ENCODE data around the gene NR5A1. TPM values are rescaled to one million over a fixed set of nuclear protein-coding genes. Genes with fewer than 3 reads are reported as not detected.

Gene NR5A1
- total and polyA plus RNA-seq, 2 experiments from 2014 or later: 0.21 TPM; not detected in 1

DNA sequence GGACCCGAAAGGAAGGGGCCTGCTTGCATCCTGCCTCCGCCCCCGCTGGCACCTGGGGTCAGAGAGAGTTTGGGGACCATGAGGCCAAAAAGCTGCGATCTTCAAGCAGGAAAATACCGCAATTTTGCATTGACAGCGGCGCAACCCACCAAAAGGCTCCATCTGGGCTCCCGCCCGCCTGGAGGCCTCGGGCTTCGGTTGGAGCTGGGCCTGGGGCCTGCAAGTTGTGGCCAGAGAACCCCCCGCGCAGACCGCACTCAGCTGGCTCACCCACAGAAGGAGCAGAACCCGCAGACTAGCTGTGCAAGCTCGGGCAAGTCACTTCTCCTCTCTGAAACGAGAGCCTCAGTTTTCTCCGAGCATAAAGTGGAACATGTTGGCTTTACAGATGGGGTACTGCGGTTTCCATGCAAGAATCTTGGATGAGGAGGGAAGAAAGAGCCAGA, 1.3 kb downstream of the NR5A1 start:
- Histone ChIP-seq H3K4me3 (peak overlapping the region; percentile 57), H3K4me1 (ENCODE audit: insufficient read depth) (peaks cover 7% of the 10 kb centered on the region; the same call in 1 of the 2 replicates), H3K4me2 (peak overlapping the region; percentile 80; the same call in 1 of the 2 replicates), H2AFZ (peak overlapping the region; percentile 96), H3K79me2 (replicated peaks; ENCODE audit: insufficient read depth) (no peaks in the 10 kb centered on the region), H3K9me2 (ENCODE audit: insufficient read depth) (no peaks in the 10 kb centered on the region), H3F3A (replicated peaks; ENCODE audit: low read depth) (0 out of 2 replicates have a peak, but pooled peaks cover 3% of the 10 kb centered on the region), H3K27me3 (ENCODE audit: insufficient read depth) (peaks cover 59% of the 10 kb centered on the region), H3K36me3 (ENCODE audit: insufficient read depth) (no peaks in the 10 kb centered on the region), H3K27ac (ENCODE audit: low read depth) (no peak overlapping the region), H4K20me1 (replicated peaks; ENCODE audit: insufficient read depth) (no peaks in the 10 kb centered on the region; the same call in 1 of the 2 replicates)
- no peak overlapping the region for H3K4me3 Mint-ChIP-seq
- H3K27ac Mint-ChIP-seq: no peak overlapping the region
- H3K27me3 Mint-ChIP-seq (ENCODE audit: insufficient read depth, low read depth, poor library complexity): peaks cover 52% of the 10 kb centered on the region
- peak; percentile 51 for DNase-seq (ENCODE audit: low spot score)
- TF ChIP-seq, protein P1, sequence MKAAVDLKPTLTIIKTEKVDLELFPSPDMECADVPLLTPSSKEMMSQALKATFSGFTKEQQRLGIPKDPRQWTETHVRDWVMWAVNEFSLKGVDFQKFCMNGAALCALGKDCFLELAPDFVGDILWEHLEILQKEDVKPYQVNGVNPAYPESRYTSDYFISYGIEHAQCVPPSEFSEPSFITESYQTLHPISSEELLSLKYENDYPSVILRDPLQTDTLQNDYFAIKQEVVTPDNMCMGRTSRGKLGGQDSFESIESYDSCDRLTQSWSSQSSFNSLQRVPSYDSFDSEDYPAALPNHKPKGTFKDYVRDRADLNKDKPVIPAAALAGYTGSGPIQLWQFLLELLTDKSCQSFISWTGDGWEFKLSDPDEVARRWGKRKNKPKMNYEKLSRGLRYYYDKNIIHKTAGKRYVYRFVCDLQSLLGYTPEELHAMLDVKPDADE (IDR thresholded peaks at IDR 0.05): no peak
- TF ChIP-seq EZH2 (IDR thresholded peaks at IDR 0.05; ENCODE audit: low read depth, unreplicated experiment) (peak; percentile 51), NANOG (IDR thresholded peaks at IDR 0.05; ENCODE audit: borderline replicate concordance) (no peak)
- TF ChIP-seq, protein P2, sequence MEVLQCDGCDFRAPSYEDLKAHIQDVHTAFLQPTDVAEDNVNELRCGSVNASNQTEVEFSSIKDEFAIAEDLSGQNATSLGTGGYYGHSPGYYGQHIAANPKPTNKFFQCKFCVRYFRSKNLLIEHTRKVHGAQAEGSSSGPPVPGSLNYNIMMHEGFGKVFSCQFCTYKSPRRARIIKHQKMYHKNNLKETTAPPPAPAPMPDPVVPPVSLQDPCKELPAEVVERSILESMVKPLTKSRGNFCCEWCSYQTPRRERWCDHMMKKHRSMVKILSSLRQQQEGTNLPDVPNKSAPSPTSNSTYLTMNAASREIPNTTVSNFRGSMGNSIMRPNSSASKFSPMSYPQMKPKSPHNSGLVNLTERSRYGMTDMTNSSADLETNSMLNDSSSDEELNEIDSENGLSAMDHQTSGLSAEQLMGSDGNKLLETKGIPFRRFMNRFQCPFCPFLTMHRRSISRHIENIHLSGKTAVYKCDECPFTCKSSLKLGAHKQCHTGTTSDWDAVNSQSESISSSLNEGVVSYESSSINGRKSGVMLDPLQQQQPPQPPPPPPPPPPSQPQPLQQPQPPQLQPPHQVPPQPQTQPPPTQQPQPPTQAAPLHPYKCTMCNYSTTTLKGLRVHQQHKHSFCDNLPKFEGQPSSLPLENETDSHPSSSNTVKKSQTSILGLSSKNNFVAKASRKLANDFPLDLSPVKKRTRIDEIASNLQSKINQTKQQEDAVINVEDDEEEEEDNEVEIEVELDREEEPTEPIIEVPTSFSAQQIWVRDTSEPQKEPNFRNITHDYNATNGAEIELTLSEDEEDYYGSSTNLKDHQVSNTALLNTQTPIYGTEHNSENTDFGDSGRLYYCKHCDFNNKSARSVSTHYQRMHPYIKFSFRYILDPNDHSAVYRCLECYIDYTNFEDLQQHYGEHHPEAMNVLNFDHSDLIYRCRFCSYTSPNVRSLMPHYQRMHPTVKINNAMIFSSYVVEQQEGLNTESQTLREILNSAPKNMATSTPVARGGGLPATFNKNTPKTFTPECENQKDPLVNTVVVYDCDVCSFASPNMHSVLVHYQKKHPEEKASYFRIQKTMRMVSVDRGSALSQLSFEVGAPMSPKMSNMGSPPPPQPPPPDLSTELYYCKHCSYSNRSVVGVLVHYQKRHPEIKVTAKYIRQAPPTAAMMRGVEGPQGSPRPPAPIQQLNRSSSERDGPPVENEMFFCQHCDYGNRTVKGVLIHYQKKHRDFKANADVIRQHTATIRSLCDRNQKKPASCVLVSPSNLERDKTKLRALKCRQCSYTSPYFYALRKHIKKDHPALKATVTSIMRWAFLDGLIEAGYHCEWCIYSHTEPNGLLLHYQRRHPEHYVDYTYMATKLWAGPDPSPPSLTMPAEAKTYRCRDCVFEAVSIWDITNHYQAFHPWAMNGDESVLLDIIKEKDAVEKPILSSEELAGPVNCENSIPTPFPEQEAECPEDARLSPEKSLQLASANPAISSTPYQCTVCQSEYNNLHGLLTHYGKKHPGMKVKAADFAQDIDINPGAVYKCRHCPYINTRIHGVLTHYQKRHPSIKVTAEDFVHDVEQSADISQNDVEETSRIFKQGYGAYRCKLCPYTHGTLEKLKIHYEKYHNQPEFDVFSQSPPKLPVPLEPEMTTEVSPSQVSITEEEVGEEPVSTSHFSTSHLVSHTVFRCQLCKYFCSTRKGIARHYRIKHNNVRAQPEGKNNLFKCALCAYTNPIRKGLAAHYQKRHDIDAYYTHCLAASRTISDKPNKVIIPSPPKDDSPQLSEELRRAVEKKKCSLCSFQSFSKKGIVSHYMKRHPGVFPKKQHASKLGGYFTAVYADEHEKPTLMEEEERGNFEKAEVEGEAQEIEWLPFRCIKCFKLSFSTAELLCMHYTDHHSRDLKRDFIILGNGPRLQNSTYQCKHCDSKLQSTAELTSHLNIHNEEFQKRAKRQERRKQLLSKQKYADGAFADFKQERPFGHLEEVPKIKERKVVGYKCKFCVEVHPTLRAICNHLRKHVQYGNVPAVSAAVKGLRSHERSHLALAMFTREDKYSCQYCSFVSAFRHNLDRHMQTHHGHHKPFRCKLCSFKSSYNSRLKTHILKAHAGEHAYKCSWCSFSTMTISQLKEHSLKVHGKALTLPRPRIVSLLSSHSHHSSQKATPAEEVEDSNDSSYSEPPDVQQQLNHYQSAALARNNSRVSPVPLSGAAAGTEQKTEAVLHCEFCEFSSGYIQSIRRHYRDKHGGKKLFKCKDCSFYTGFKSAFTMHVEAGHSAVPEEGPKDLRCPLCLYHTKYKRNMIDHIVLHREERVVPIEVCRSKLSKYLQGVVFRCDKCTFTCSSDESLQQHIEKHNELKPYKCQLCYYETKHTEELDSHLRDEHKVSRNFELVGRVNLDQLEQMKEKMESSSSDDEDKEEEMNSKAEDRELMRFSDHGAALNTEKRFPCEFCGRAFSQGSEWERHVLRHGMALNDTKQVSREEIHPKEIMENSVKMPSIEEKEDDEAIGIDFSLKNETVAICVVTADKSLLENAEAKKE (CRISPR knock-in tag; IDR thresholded peaks at IDR 0.05): no peak
- TF ChIP-seq, protein P3, sequence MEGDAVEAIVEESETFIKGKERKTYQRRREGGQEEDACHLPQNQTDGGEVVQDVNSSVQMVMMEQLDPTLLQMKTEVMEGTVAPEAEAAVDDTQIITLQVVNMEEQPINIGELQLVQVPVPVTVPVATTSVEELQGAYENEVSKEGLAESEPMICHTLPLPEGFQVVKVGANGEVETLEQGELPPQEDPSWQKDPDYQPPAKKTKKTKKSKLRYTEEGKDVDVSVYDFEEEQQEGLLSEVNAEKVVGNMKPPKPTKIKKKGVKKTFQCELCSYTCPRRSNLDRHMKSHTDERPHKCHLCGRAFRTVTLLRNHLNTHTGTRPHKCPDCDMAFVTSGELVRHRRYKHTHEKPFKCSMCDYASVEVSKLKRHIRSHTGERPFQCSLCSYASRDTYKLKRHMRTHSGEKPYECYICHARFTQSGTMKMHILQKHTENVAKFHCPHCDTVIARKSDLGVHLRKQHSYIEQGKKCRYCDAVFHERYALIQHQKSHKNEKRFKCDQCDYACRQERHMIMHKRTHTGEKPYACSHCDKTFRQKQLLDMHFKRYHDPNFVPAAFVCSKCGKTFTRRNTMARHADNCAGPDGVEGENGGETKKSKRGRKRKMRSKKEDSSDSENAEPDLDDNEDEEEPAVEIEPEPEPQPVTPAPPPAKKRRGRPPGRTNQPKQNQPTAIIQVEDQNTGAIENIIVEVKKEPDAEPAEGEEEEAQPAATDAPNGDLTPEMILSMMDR (conservative IDR thresholded peaks at IDR 0.05; ENCODE audit: low read depth in 2 of 2): no peak
- ATAC-seq: no peak; the same call in 2 of the 3 replicates
- no peaks in the 10 kb centered on the region; the same call in 2 of the 3 replicates for H3K36me3 Mint-ChIP-seq (ENCODE audit: low read depth)
- H3K9me3 Mint-ChIP-seq: peaks cover 3% of the 10 kb centered on the region; the same call in 2 of the 3 replicates
- peaks cover 16% of the 10 kb centered on the region for H3K4me1 Mint-ChIP-seq

Data from GM23338 (cell line).